Mesendoderm (in vitro differentiated cells): Measurements from ENCODE around the gene DES.
A peak's percentile ranks its signal among the peaks of the same experiment; 100 is the strongest.

ENCODE experiments used
- DNase-seq: peaks from one replicate; pipeline ENCODE4 v3.0.0; 2013
- H2AK5ac ChIP-seq: 2 replicates; pipeline ENCODE4 v1.6.1; 2013; ENCODE audit warnings: low read length, inconsistent platforms
- H2BK120ac ChIP-seq: 2 replicates; pipeline ENCODE4 v1.6.1; 2013; ENCODE audit warnings: low read depth, mild to moderate bottlenecking, low read length, moderate library complexity, mixed read lengths
- H2BK15ac ChIP-seq: replicated peaks from 2 replicates; pipeline ENCODE4 v1.6.1; 2013; ENCODE audit warnings: low read depth, mild to moderate bottlenecking, moderate library complexity
- H2BK5ac ChIP-seq: 2 replicates; pipeline ENCODE4 v1.6.1; 2013; ENCODE audit warnings: low read length, inconsistent platforms
- H3K18ac ChIP-seq: 2 replicates; pipeline ENCODE4 v1.6.1; 2013; ENCODE audit warnings: mild to moderate bottlenecking, low read length, mixed read lengths
- H3K23ac ChIP-seq: one replicate; pipeline ENCODE4 v1.6.1; 2013; ENCODE audit warnings: low read length
- H3K27ac ChIP-seq: 2 replicates; pipeline ENCODE4 v1.5.1; 2013; ENCODE audit warnings: low read depth, mild to moderate bottlenecking, inconsistent platforms, low read length, moderate library complexity
- H3K27me3 ChIP-seq: 2 replicates; pipeline ENCODE4 v1.6.1; 2013; ENCODE audit warnings: low read length, control low read depth, mild to moderate bottlenecking, inconsistent platforms; ENCODE audit not compliant: insufficient read depth, poor library complexity
- H3K36me3 ChIP-seq: 2 replicates; pipeline ENCODE4 v1.6.1; 2013; ENCODE audit warnings: low read length, inconsistent platforms; ENCODE audit not compliant: control insufficient read depth, insufficient read depth
- H3K4ac ChIP-seq: one replicate; pipeline ENCODE4 v1.6.1; 2013; ENCODE audit warnings: low read depth, mild to moderate bottlenecking, low read length, moderate library complexity
- H3K4me1 ChIP-seq: 2 replicates; pipeline ENCODE4 v1.6.1; 2013; ENCODE audit warnings: low read depth, low read length, inconsistent platforms; ENCODE audit not compliant: control insufficient read depth
- H3K4me2 ChIP-seq: 2 replicates; pipeline ENCODE4 v1.6.1; 2013; ENCODE audit warnings: low read length
- H3K4me3 ChIP-seq: 2 replicates; pipeline ENCODE4 v1.5.1; 2013; ENCODE audit warnings: mild to moderate bottlenecking, low read length
- H3K56ac ChIP-seq: one replicate; pipeline ENCODE4 v1.6.1; 2013; ENCODE audit warnings: low read length
- H3K79me1 ChIP-seq: 2 replicates; pipeline ENCODE4 v1.6.1; 2013; ENCODE audit warnings: low read length, inconsistent platforms
- H3K79me2 ChIP-seq: 2 replicates; pipeline ENCODE4 v1.6.1; 2013; ENCODE audit warnings: mild to moderate bottlenecking, low read length; ENCODE audit not compliant: control insufficient read depth, insufficient read depth
- H3K9ac ChIP-seq: 2 replicates; pipeline ENCODE4 v1.6.1; 2013; ENCODE audit warnings: low read length, inconsistent platforms
- H4K5ac ChIP-seq: one replicate; pipeline ENCODE4 v1.6.1; 2013; ENCODE audit warnings: low read length
- H4K8ac ChIP-seq: one replicate; pipeline ENCODE4 v1.6.1; 2013; ENCODE audit warnings: low read depth, mild to moderate bottlenecking, control low read depth, low read length, moderate library complexity
- WGBS: extraction: QIAGEN DNeasy Blood & Tissue Kit; methylation state at CpG from one replicate; pipeline ENCODE4 v1.1.7; 2013; ENCODE audit warnings: low lambda C conversion rate, missing lambda C conversion rate; ENCODE audit not compliant: insufficient coverage; ENCODE audit errors: extremely low coverage; 5-methylcytosine and 5-hydroxymethylcytosine counted together

DES gene

GRCh38 chr2:219401606-219402005 lies 16.6 kb upstream of the DES start:
- no peaks in the 10 kb centered on the region for H3K27me3 ChIP-seq
- no peaks in the 10 kb centered on the region for H3K36me3 ChIP-seq
- H3K9ac ChIP-seq = no peak overlapping the region
- no peak overlapping the region for H3K27ac ChIP-seq
- no peak overlapping the region for H3K18ac ChIP-seq
- WGBS = no CpG with 5 or more reads among the region's 8 CpGs
- no peak overlapping the region for H3K56ac ChIP-seq
- no peak overlapping the region for H2BK15ac ChIP-seq
- no peak overlapping the region for H2AK5ac ChIP-seq
- H2BK5ac ChIP-seq = no peak overlapping the region
- H2BK120ac ChIP-seq = no peak overlapping the region
- H3K23ac ChIP-seq = no peak overlapping the region
- H3K79me1 ChIP-seq = no peaks in the 10 kb centered on the region
- no peak overlapping the region for H3K4me3 ChIP-seq
- no peak overlapping the region for H4K8ac ChIP-seq
- no peak overlapping the region for H3K4me2 ChIP-seq
- no peaks in the 10 kb centered on the region for H3K79me2 ChIP-seq
- no peaks in the 10 kb centered on the region for H3K4me1 ChIP-seq
- DNase-seq = no peak
- H3K4ac ChIP-seq = no peak overlapping the region
- no peak overlapping the region for H4K5ac ChIP-seq

GRCh38 chr2:219402665-219403515 lies 15.3 kb upstream of the DES start:
- Histone ChIP-seq H3K4ac (no peak overlapping the region), H3K4me3 (no peak overlapping the region), H3K4me2 (no peak overlapping the region), H3K36me3 (no peaks in the 10 kb centered on the region), H3K27me3 (no peaks in the 10 kb centered on the region), H3K9ac (peak overlapping the region; percentile 25), H2BK120ac (no peak overlapping the region), H3K4me1 (no peaks in the 10 kb centered on the region), H3K23ac (no peak overlapping the region), H2BK5ac (no peak overlapping the region), H3K18ac (no peak overlapping the region), H3K56ac (peak overlapping the region; percentile 49), H3K79me1 (no peaks in the 10 kb centered on the region), H4K5ac (no peak overlapping the region), H4K8ac (no peak overlapping the region), H3K27ac (peak overlapping the region; percentile 32), H2BK15ac (no peak overlapping the region), H3K79me2 (no peaks in the 10 kb centered on the region), H2AK5ac (no peak overlapping the region)
- DNase-seq = peak; percentile 90
- WGBS = no CpG with 5 or more reads among the region's 15 CpGs

DNA sequence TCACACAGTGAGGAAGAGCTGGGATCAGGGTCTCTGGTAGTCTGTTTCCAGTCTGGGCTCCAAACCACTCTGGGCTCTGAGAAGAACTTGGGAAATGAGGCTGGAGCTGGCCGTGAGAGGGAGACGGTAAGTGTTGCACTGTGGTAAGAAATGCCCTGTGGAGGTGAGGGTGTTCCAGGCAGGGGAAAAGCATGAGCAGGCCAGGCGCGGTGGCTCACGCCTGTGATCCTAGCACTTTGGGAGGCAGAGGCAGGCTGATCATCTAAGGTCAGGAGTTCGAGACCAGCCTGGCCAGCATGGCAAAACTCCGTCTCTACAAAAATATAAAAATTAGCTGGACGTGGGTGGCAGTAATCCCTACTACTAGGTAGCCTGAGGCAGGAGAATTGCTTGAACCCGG lies 14.3 kb upstream of the DES start:
- no peak overlapping the region for H3K9ac ChIP-seq
- no peaks in the 10 kb centered on the region for H3K79me1 ChIP-seq
- H4K8ac ChIP-seq = no peak overlapping the region
- H3K56ac ChIP-seq = no peak overlapping the region
- no peak overlapping the region for H4K5ac ChIP-seq
- H3K27ac ChIP-seq = no peak overlapping the region
- no peak overlapping the region for H2BK15ac ChIP-seq
- H2BK120ac ChIP-seq = no peak overlapping the region
- no peak overlapping the region for H2AK5ac ChIP-seq
- WGBS = no CpG with 5 or more reads among the region's 9 CpGs
- H3K4ac ChIP-seq = no peak overlapping the region
- no peak overlapping the region for H3K4me2 ChIP-seq
- no peak overlapping the region for H3K18ac ChIP-seq
- H2BK5ac ChIP-seq = no peak overlapping the region
- no peak overlapping the region for H3K4me3 ChIP-seq
- H3K27me3 ChIP-seq = no peaks in the 10 kb centered on the region
- no peaks in the 10 kb centered on the region for H3K4me1 ChIP-seq
- DNase-seq = no peak
- no peak overlapping the region for H3K23ac ChIP-seq
- no peaks in the 10 kb centered on the region for H3K79me2 ChIP-seq
- H3K36me3 ChIP-seq = no peaks in the 10 kb centered on the region

- H3K4ac ChIP-seq = no peak overlapping the region
- no peak overlapping the region for H2AK5ac ChIP-seq
- no CpG with 5 or more reads among the region's 10 CpGs for WGBS
- no peaks in the 10 kb centered on the region for H3K79me1 ChIP-seq
- no peak overlapping the region for H4K8ac ChIP-seq
- no peak overlapping the region for H3K9ac ChIP-seq
- no peak overlapping the region for H3K4me3 ChIP-seq
- peak overlapping the region; percentile 12 for H3K56ac ChIP-seq
- H3K27ac ChIP-seq = no peak overlapping the region
- H2BK120ac ChIP-seq = no peak overlapping the region
- no peaks in the 10 kb centered on the region for H3K79me2 ChIP-seq
- no peak overlapping the region for H4K5ac ChIP-seq
- H3K4me2 ChIP-seq = no peak overlapping the region
- no peak overlapping the region for H2BK15ac ChIP-seq
- H2BK5ac ChIP-seq = no peak overlapping the region
- no peak overlapping the region for H3K23ac ChIP-seq
- H3K18ac ChIP-seq = no peak overlapping the region
- H3K36me3 ChIP-seq = no peaks in the 10 kb centered on the region
- no peaks in the 10 kb centered on the region for H3K4me1 ChIP-seq
- H3K27me3 ChIP-seq = no peaks in the 10 kb centered on the region
- no peak for DNase-seq
Measured at GRCh38 chr2:219404291-219404910, 13.8 kb upstream of the DES start.

GRCh38 chr2:219404954-219405353 lies 13.2 kb upstream of the DES start:
- H3K27ac ChIP-seq = no peak overlapping the region
- WGBS = no CpG with 5 or more reads among the region's 7 CpGs
- no peaks in the 10 kb centered on the region for H3K27me3 ChIP-seq

More at GRCh38 chr2:219404954-219405353, 13.2 kb upstream of the DES start:
- no peak overlapping the region for H2BK5ac ChIP-seq
- no peak overlapping the region for H2BK120ac ChIP-seq
- no peak overlapping the region for H3K4me2 ChIP-seq
- no peak overlapping the region for H3K56ac ChIP-seq
- no peak for DNase-seq
- H3K23ac ChIP-seq = no peak overlapping the region
- no peak overlapping the region for H3K9ac ChIP-seq
- no peaks in the 10 kb centered on the region for H3K36me3 ChIP-seq
- H3K79me1 ChIP-seq = no peaks in the 10 kb centered on the region
- no peaks in the 10 kb centered on the region for H3K4me1 ChIP-seq
- no peak overlapping the region for H2BK15ac ChIP-seq
- no peak overlapping the region for H3K18ac ChIP-seq
- H2AK5ac ChIP-seq = no peak overlapping the region
- H3K79me2 ChIP-seq = no peaks in the 10 kb centered on the region
- H3K4ac ChIP-seq = peak overlapping the region; percentile 17
- H4K8ac ChIP-seq = no peak overlapping the region
- no peak overlapping the region for H4K5ac ChIP-seq
- H3K4me3 ChIP-seq = no peak overlapping the region
